Activated CD4-positive, alpha-beta T cell treated with anti-CD3 and anti-CD28 coated beads, Interleukin-2, amount 50 U/mL, for 48 hours (primary cell): ENCODE results near the gene USPL1.

Source experiments
- DNase-seq, 2 experiments: peaks; one replicate each; pipeline ENCODE4 v3.0.0-alpha.2; 2020

USPL1 gene

GRCh38 chr13:30664689-30665275, 47.1 kb downstream of the USPL1 start:
- DNase-seq = no peak

GRCh38 chr13:30665638-30666037, 47.9 kb downstream of the USPL1 start:
- no peak for DNase-seq

- DNase-seq = no peak
Measured at GRCh38 chr13:30666113-30666512, 48.4 kb downstream of the USPL1 start.

GRCh38 chr13:30667014-30667413, 49.3 kb downstream of the USPL1 start:
- DNase-seq = no peak

GRCh38 chr13:30668312-30668711, 50.6 kb downstream of the USPL1 start:
- no peak for DNase-seq

GRCh38 chr13:30671271-30671815, 53.6 kb downstream of the USPL1 start:
- DNase-seq = no peak

- peak; percentile 89 to 91 for DNase-seq
Measured at GRCh38 chr13:30673669-30674521, 56.2 kb downstream of the USPL1 start.

- DNase-seq = no peak
Measured at GRCh38 chr13:30675717-30676116, 58.0 kb downstream of the USPL1 start.

GRCh38 chr13:30676672-30677071, 59.0 kb downstream of the USPL1 start:
- DNase-seq = no peak

- DNase-seq = peak in 1 of 2 experiments; percentile 27
Measured at GRCh38 chr13:30679483-30680330, 62.0 kb downstream of the USPL1 start.

- DNase-seq = no peak
Measured at GRCh38 chr13:30681843-30682242, 64.1 kb downstream of the USPL1 start.

GRCh38 chr13:30685320-30685859, 67.7 kb downstream of the USPL1 start:
- DNase-seq = no peak

GRCh38 chr13:30685987-30686386, 68.3 kb downstream of the USPL1 start:
- DNase-seq = no peak

GRCh38 chr13:30687601-30688000, 69.9 kb downstream of the USPL1 start:
- no peak for DNase-seq

GRCh38 chr13:30689752-30690151, 72.0 kb downstream of the USPL1 start:
- DNase-seq = no peak

GRCh38 chr13:30690282-30691188, 72.8 kb downstream of the USPL1 start:
- DNase-seq = peak in 1 of 2 experiments; percentile 11

GRCh38 chr13:30692113-30692512, 74.4 kb downstream of the USPL1 start:
- DNase-seq = no peak

GRCh38 chr13:30696278-30697176, 78.8 kb downstream of the USPL1 start:
- peak in 1 of 2 experiments; percentile 28 for DNase-seq

GRCh38 chr13:30697177-30697953, 79.6 kb downstream of the USPL1 start:
- no peak for DNase-seq

- DNase-seq = no peak
Measured at GRCh38 chr13:30697996-30698401, 80.3 kb downstream of the USPL1 start.
